ENCODE measurements around the gene LRRK1. TPM values are rescaled to one million over a fixed set of nuclear protein-coding genes. Genes with fewer than 3 reads are reported as not detected.
A peak's percentile ranks its signal among the peaks of the same experiment; 100 is the strongest.

LRRK1 gene
- total RNA-seq, 3 donors from 2014 or later (not counting 1 experiment from before 2014, with no cell fraction given) = 1.2 to 5.5 (median 3.2) TPM

GRCh38 chr15:101004986-101005747 lies 86.0 kb downstream of the LRRK1 start:
- Histone ChIP-seq H3K27me3 (ENCODE audit: control insufficient read depth, insufficient read depth, low read length) (no peaks in the 10 kb centered on the region), H3K4me3 (ENCODE audit: low read length) (no peak overlapping the region), H3K9me3 (ENCODE audit: control insufficient read depth, insufficient read depth, low read length) (no peaks in the 10 kb centered on the region), H3K27ac (ENCODE audit: low read length) (no peak overlapping the region), H3K36me3 (ENCODE audit: control insufficient read depth, insufficient read depth, low read length) (no peaks in the 10 kb centered on the region), H3K4me1 (ENCODE audit: control insufficient read depth, insufficient read depth, low read length) (peaks cover 18% of the 10 kb centered on the region)
- Mint-ChIP-seq H3K27ac (no peak overlapping the region), H3K9me3 (no peaks in the 10 kb centered on the region), H3K36me3 (no peaks in the 10 kb centered on the region), H3K4me3 (no peak overlapping the region), H3K27me3 (ENCODE audit: low read depth in 2 of 2) (peaks cover 12 to 16% of the 10 kb centered on the region in 2 donors), H3K4me1 (peaks cover 16 to 18% of the 10 kb centered on the region in 2 donors)
- intact Hi-C loops (cut with micrococcal nuclease) = loop anchor here (5.0 kb wide), 2 partner anchors 88 to 1078 kb away; partner anchors contain the start of gene LRRK1
- no peak for TF ChIP-seq CTCF (IDR thresholded peaks at IDR 0.05)
- WGBS (ENCODE audit: insufficient coverage) = 92% methylated on average over 8 of the region's 10 CpGs
- DNase-seq = no peak
- no peak for ATAC-seq

- H3K27ac Mint-ChIP-seq = peak overlapping the region; percentile 18 to 44
- peak in 1 of 2 donors; percentile 75 for DNase-seq
These were observed 88.0 kb downstream of the LRRK1 start for GRCh38 chr15:101006931-101007691.

More at GRCh38 chr15:101006931-101007691, 88.0 kb downstream of the LRRK1 start:
- H3K4me3 Mint-ChIP-seq = peak overlapping the region; percentile 89
- H3K9me3 Mint-ChIP-seq = no peaks in the 10 kb centered on the region
- Histone ChIP-seq H3K27ac (ENCODE audit: low read length) (no peak overlapping the region), H3K9me3 (ENCODE audit: control insufficient read depth, insufficient read depth, low read length) (no peaks in the 10 kb centered on the region), H3K4me1 (ENCODE audit: control insufficient read depth, insufficient read depth, low read length) (peaks cover 18% of the 10 kb centered on the region), H3K4me3 (ENCODE audit: low read length) (no peak overlapping the region), H3K27me3 (ENCODE audit: control insufficient read depth, insufficient read depth, low read length) (no peaks in the 10 kb centered on the region), H3K36me3 (ENCODE audit: control insufficient read depth, insufficient read depth, low read length) (no peaks in the 10 kb centered on the region)
- TF ChIP-seq CTCF (IDR thresholded peaks at IDR 0.05) = peak; percentile 69
- ATAC-seq = peak in 2 of 3 donors; percentile 23 to 30
- peaks cover 0 to 2% of the 10 kb centered on the region in 2 donors for H3K27me3 Mint-ChIP-seq (ENCODE audit: low read depth in 2 of 2)
- intact Hi-C loops (cut with micrococcal nuclease) = loop anchor here (1.0 to 5.0 kb wide), 3 partner anchors 90 to 1080 kb away; partner anchors contain the start of gene LRRK1
- H3K4me1 Mint-ChIP-seq = peaks cover 16 to 18% of the 10 kb centered on the region in 2 donors
- 19% methylated on average over 27 of the region's 27 CpGs for WGBS (ENCODE audit: insufficient coverage)
- no peaks in the 10 kb centered on the region for H3K36me3 Mint-ChIP-seq

Measured in natural killer cell (primary cell).